Mesothelial cell of epicardium (in vitro differentiated cells): ENCODE results near the gene RARB. TPM values are rescaled to one million over a fixed set of nuclear protein-coding genes. Genes with fewer than 3 reads are reported as not detected.

Experiments used
- DNase-seq, 2 experiments: peaks; one replicate each; pipeline ENCODE4 v3.0.0; 2021; ENCODE audit warnings: low spot score in 2 of 2; ENCODE audit not compliant: unreplicated experiment in 2 of 2
- H3K27ac Mint-ChIP-seq: 2 replicates; pipeline ENCODE4 v1.8.0; 2021; ENCODE audit warnings: mixed read lengths
- H3K27me3 Mint-ChIP-seq: 2 replicates; pipeline ENCODE4 v1.8.0; 2021; ENCODE audit warnings: low read depth, mixed read lengths
- H3K36me3 Mint-ChIP-seq: 2 replicates; pipeline ENCODE4 v1.8.0; 2021; ENCODE audit warnings: mixed read lengths
- H3K4me1 Mint-ChIP-seq: 2 replicates; pipeline ENCODE4 v1.8.0; 2021; ENCODE audit warnings: mixed read lengths
- H3K4me3 Mint-ChIP-seq: 2 replicates; pipeline ENCODE4 v1.8.0; 2021; ENCODE audit warnings: mild to moderate bottlenecking, moderate library complexity, mixed read lengths
- H3K9me3 Mint-ChIP-seq: 2 replicates; pipeline ENCODE4 v1.8.0; 2021; ENCODE audit warnings: mixed read lengths
- total RNA-seq: library from RNA; stranded (reverse); gene quantifications from 3 replicates; pipeline ENCODE4 v1.2.1, GENCODE V29; 2021
- TF ChIP-seq, protein P1 (sequence below): fragments of 200-600 bp; sonication (generic); IDR thresholded peaks from one replicate; pipeline ENCODE4 v1.5.0; 2021; ENCODE audit warnings: antibody characterized with exemption; ENCODE audit not compliant: unreplicated experiment

The RARB gene
- total RNA-seq, 1 donor from 2014 or later = 117 TPM

GRCh38 chr3:25427563-25427941, 511 bp upstream of the RARB start:
- DNase-seq = no peak
- Mint-ChIP-seq H3K4me3 (peak overlapping the region; percentile 100), H3K4me1 (peaks cover 59% of the 10 kb centered on the region), H3K36me3 (no peaks in the 10 kb centered on the region), H3K27ac (peak overlapping the region; percentile 100), H3K9me3 (no peaks in the 10 kb centered on the region), H3K27me3 (no peaks in the 10 kb centered on the region)
- TF ChIP-seq, protein P1, sequence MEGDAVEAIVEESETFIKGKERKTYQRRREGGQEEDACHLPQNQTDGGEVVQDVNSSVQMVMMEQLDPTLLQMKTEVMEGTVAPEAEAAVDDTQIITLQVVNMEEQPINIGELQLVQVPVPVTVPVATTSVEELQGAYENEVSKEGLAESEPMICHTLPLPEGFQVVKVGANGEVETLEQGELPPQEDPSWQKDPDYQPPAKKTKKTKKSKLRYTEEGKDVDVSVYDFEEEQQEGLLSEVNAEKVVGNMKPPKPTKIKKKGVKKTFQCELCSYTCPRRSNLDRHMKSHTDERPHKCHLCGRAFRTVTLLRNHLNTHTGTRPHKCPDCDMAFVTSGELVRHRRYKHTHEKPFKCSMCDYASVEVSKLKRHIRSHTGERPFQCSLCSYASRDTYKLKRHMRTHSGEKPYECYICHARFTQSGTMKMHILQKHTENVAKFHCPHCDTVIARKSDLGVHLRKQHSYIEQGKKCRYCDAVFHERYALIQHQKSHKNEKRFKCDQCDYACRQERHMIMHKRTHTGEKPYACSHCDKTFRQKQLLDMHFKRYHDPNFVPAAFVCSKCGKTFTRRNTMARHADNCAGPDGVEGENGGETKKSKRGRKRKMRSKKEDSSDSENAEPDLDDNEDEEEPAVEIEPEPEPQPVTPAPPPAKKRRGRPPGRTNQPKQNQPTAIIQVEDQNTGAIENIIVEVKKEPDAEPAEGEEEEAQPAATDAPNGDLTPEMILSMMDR = no peak

DNA sequence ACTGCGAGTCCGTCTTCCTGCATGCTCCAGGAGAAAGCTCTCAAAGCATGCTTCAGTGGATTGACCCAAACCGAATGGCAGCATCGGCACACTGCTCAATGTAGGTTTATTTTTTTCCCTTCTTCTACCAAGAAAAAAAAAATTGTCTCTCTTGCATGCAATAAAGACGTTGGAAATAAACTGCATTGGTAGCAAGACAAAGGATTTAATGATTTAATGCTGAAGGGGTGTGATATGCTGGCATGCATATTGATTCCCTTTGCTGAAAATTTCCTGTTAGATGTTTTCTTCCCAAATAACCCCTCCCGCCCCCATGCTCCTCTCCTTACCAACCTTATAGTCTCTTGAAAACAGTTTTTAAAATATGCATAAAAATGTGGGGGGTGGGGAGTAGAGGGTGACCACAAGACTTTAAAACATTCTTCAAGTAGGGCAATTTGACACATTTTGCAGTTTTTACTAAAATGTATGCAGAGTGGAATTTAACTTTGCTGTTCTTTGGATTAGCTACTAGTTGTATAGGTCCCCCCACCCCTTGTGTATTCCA, 799 bp downstream of the RARB start:
- Mint-ChIP-seq H3K4me1 (peaks cover 60% of the 10 kb centered on the region), H3K36me3 (no peaks in the 10 kb centered on the region), H3K27ac (peak overlapping the region; percentile 100), H3K4me3 (peak overlapping the region; percentile 100), H3K27me3 (no peaks in the 10 kb centered on the region), H3K9me3 (no peaks in the 10 kb centered on the region)
- TF ChIP-seq, protein P1 = no peak
- no peak for DNase-seq

- no peaks in the 10 kb centered on the region for H3K27me3 Mint-ChIP-seq
- H3K36me3 Mint-ChIP-seq = no peaks in the 10 kb centered on the region
- peaks cover 57% of the 10 kb centered on the region for H3K4me1 Mint-ChIP-seq
- H3K4me3 Mint-ChIP-seq = peak overlapping the region; percentile 100
- no peaks in the 10 kb centered on the region for H3K9me3 Mint-ChIP-seq
- DNase-seq = no peak
- peak overlapping the region; percentile 100 for H3K27ac Mint-ChIP-seq
- TF ChIP-seq, protein P1 = no peak
Measured at GRCh38 chr3:25429361-25430286, 1.6 kb downstream of the RARB start.

GRCh38 chr3:25430287-25430934, 2.3 kb downstream of the RARB start:
- Mint-ChIP-seq H3K4me3 (peak overlapping the region; percentile 100), H3K27me3 (no peaks in the 10 kb centered on the region), H3K36me3 (no peaks in the 10 kb centered on the region), H3K27ac (peak overlapping the region; percentile 100), H3K4me1 (peaks cover 57% of the 10 kb centered on the region), H3K9me3 (no peaks in the 10 kb centered on the region)
- no peak for DNase-seq
- TF ChIP-seq, protein P1 = no peak

DNA sequence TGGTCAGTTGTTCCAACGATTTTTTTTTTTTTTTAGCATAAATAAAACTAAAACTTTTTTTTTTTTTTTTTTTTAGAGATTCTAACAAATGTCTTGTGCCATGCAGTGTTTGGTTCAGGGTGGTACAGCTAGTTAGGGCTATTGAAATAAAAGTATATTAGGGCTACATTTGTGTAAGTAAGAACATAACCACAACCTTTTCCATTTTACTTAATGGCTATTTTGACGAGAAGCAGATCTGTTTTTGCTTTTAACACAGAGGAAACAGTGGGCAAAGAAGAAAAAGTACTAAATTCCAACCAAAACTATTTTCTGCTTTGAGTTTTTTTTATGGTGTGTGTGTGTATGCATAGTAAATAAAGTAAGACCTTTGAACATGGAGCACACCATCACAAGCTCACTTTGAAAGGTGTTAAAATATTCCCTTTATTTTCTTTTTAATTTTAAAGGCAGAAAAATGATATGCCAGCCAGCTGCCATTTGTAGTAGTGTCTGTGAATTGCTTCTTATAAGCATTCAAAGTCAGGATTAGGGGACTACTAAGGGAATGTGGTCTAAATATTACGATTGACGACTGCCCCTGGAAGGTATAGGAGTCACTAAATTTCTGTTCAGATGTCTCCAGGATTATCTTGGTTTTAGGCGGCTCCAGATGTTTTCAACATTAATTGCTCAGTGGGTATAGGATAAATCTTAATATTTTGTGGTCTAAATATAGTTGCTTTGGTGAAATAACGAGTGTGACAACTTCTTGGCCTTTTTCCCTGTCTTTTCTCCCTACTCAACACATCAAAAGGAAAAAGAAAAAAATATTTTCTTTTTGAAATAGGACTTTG, 3.1 kb downstream of the RARB start:
- peak overlapping the region; percentile 100 for H3K4me3 Mint-ChIP-seq
- H3K4me1 Mint-ChIP-seq = peaks cover 55% of the 10 kb centered on the region
- H3K9me3 Mint-ChIP-seq = no peaks in the 10 kb centered on the region
- H3K27me3 Mint-ChIP-seq = no peaks in the 10 kb centered on the region
- TF ChIP-seq, protein P1 = no peak
- H3K36me3 Mint-ChIP-seq = no peaks in the 10 kb centered on the region
- no peak for DNase-seq
- peak overlapping the region; percentile 100 for H3K27ac Mint-ChIP-seq
